ENCODE data around the gene RYR2.

Gene RYR2

DNA sequence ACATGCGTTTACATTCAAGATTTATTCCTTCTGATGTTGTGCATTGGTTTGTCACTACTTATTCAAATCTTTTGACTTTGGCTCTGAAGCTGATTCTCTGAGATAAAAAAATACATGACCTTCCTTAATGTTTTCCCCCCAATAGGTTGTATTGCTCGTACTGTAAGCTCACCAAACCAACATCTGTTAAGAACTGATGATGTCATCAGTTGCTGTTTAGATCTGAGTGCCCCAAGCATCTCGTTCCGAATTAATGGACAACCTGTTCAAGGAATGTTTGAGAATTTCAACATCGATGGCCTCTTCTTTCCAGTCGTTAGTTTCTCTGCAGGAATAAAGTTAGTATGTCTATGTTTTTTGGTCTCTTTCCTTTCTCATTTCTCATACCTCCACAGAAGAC lies 458.6 kb downstream of the RYR2 start:
- Histone ChIP-seq H3K9me3 (ENCODE audit: control insufficient read depth, insufficient read depth, low read length) (no peaks in the 10 kb centered on the region), H3K4me3 (ENCODE audit: low read length) (no peak overlapping the region), H3K27me3 (ENCODE audit: control insufficient read depth, insufficient read depth, low read length) (no peaks in the 10 kb centered on the region), H3K36me3 (ENCODE audit: control insufficient read depth, insufficient read depth, low read length) (no peaks in the 10 kb centered on the region), H3K4me1 (ENCODE audit: control insufficient read depth, insufficient read depth, low read length) (no peaks in the 10 kb centered on the region), H3K27ac (ENCODE audit: low read length) (no peak overlapping the region)
- no CpG with 5 or more reads among the region's 6 CpGs for WGBS (ENCODE audit: insufficient coverage, insufficient read length)
- no peak for DNase-seq (ENCODE audit: low read depth, low spot score)

DNA sequence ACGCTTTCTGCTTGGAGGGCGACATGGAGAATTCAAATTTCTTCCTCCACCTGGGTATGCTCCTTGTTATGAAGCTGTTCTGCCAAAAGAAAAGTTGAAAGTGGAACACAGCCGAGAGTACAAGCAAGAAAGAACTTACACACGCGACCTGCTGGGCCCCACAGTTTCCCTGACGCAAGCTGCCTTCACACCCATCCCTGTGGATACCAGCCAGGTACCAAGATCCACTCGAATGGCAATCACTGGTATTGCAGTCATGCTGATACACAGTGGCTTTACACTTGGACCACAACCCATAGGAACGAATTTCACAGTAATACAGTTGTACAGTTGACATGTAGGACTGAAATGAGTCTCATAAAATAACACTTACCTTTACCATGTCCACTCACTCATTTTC lies 461.3 kb downstream of the RYR2 start:
- Histone ChIP-seq H3K9me3 (ENCODE audit: control insufficient read depth, insufficient read depth, low read length) (no peaks in the 10 kb centered on the region), H3K27me3 (ENCODE audit: control insufficient read depth, insufficient read depth, low read length) (no peaks in the 10 kb centered on the region), H3K4me1 (ENCODE audit: control insufficient read depth, insufficient read depth, low read length) (no peaks in the 10 kb centered on the region), H3K4me3 (ENCODE audit: low read length) (no peak overlapping the region), H3K27ac (ENCODE audit: low read length) (no peak overlapping the region), H3K36me3 (ENCODE audit: control insufficient read depth, insufficient read depth, low read length) (no peaks in the 10 kb centered on the region; the same call in 1 of the 2 replicates)
- DNase-seq (ENCODE audit: low read depth, low spot score): no peak
- no CpG with 5 or more reads among the region's 8 CpGs for WGBS (ENCODE audit: insufficient coverage, insufficient read length)

DNA sequence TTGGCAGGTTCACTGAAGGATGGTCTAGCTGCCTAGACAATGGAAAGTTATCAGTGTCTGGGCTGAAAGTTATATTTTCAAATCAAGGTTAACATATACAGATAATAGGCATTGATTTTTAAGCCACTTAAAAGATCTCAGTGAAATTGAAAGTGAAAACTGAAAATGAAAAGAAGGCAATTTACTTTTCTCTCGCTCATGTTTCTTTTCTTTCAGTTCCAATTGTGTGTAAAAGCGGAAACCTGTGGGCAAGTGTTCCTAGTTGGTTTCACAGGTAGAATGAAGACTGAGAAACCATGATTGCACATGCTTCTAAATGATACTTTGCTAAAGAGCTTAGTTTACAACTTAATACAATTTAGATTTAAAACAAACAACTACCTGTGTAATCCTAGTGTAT lies 465.0 kb downstream of the RYR2 start:
- DNase-seq (ENCODE audit: low read depth, low spot score): no peak
- no CpG with 5 or more reads among the region's 2 CpGs for WGBS (ENCODE audit: insufficient coverage, insufficient read length)

DNA sequence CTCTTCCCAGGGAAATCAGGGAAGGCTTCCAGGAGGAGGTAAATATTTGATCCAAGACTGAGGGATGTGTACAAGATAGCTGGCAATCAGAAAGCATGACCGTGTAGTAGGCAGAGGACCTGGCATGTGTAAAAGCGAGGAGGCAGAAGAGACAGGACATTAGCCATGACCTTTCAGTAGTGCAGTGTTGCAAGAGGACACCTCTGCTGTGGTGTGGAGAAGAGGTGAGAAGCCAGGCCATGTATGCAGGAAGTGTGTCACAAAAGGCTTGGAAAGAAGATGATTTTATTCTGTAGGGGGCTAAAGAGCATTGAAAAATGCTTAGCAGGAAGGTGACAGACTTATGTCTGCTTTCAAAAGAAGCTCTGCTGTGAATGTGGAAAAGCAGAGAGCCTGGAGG lies 467.8 kb downstream of the RYR2 start:
- H3K36me3 ChIP-seq (ENCODE audit: control insufficient read depth, insufficient read depth, low read length): no peaks in the 10 kb centered on the region; the same call in 1 of the 2 replicates
- H3K4me1 ChIP-seq (ENCODE audit: control insufficient read depth, insufficient read depth, low read length): no peaks in the 10 kb centered on the region; the same call in 1 of the 2 replicates
- H3K27ac ChIP-seq (ENCODE audit: low read length): no peak overlapping the region
- H3K4me3 ChIP-seq (ENCODE audit: low read length): no peak overlapping the region
- no CpG with 5 or more reads among the region's 2 CpGs for WGBS (ENCODE audit: insufficient coverage, insufficient read length)
- DNase-seq (ENCODE audit: low read depth, low spot score): no peak
- H3K9me3 ChIP-seq (ENCODE audit: control insufficient read depth, insufficient read depth, low read length): no peaks in the 10 kb centered on the region
- H3K27me3 ChIP-seq (ENCODE audit: control insufficient read depth, insufficient read depth, low read length): no peaks in the 10 kb centered on the region

More for the DNA sequence above, 465.0 kb downstream of the RYR2 start:
- no peaks in the 10 kb centered on the region; the same call in 1 of the 2 replicates for H3K4me1 ChIP-seq (ENCODE audit: control insufficient read depth, insufficient read depth, low read length)
- no peaks in the 10 kb centered on the region; the same call in 1 of the 2 replicates for H3K36me3 ChIP-seq (ENCODE audit: control insufficient read depth, insufficient read depth, low read length)
- H3K27ac ChIP-seq (ENCODE audit: low read length): no peak overlapping the region
- no peaks in the 10 kb centered on the region for H3K27me3 ChIP-seq (ENCODE audit: control insufficient read depth, insufficient read depth, low read length)
- H3K9me3 ChIP-seq (ENCODE audit: control insufficient read depth, insufficient read depth, low read length): no peaks in the 10 kb centered on the region
- no peak overlapping the region for H3K4me3 ChIP-seq (ENCODE audit: low read length)

DNA sequence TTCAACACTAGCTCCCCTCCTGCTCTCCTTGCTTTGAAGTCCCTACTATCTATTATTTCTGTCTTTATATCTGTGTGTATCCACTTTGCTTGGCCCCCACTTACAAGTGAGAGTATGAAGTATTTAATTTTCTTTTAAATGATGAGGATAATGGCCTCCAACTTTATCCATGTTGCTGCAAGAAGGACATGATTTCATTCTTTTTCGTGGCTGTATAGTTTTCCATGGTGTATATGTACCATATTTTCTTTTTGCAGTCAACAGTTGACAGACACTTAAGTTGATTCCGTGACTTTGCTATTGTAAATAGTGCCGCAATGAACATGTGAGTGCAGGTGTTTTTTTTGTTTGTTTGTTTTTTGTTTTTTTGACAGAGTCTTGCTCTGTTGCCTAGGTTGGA lies 483.1 kb downstream of the RYR2 start:
- WGBS (ENCODE audit: insufficient coverage, insufficient read length): no CpG with 5 or more reads among the region's 3 CpGs
- no peaks in the 10 kb centered on the region for H3K4me1 ChIP-seq (ENCODE audit: control insufficient read depth, insufficient read depth, low read length)
- no peak for DNase-seq (ENCODE audit: low read depth, low spot score)

DNA sequence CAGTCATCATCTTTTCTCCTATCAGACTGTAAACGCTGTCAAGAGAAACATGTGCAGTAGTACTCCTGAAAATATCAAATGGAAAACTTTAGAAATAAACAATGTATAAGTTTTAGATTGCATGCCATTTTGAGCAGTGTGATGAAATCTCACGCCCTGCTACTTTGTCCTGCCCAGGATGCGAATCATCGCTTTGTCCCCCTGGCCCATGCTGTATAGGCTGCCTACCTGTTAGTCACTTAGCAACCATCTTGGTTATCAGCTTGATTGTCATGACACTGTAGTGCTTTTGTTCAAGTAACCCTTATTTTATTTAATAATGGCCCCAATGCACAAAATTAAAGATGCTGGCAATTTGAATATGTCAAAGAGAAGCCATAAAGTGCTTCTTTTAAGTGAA lies 485.8 kb downstream of the RYR2 start:
- Histone ChIP-seq H3K36me3 (ENCODE audit: control insufficient read depth, insufficient read depth, low read length) (no peaks in the 10 kb centered on the region), H3K27ac (ENCODE audit: low read length) (no peak overlapping the region), H3K4me3 (ENCODE audit: low read length) (no peak overlapping the region), H3K4me1 (ENCODE audit: control insufficient read depth, insufficient read depth, low read length) (no peaks in the 10 kb centered on the region), H3K9me3 (ENCODE audit: control insufficient read depth, insufficient read depth, low read length) (no peaks in the 10 kb centered on the region), H3K27me3 (ENCODE audit: control insufficient read depth, insufficient read depth, low read length) (no peaks in the 10 kb centered on the region)
- no peak for DNase-seq (ENCODE audit: low read depth, low spot score)
- WGBS (ENCODE audit: insufficient coverage, insufficient read length): no CpG with 5 or more reads among the region's 4 CpGs

More for the DNA sequence above, 483.1 kb downstream of the RYR2 start:
- no peaks in the 10 kb centered on the region for H3K36me3 ChIP-seq (ENCODE audit: control insufficient read depth, insufficient read depth, low read length)
- H3K9me3 ChIP-seq (ENCODE audit: control insufficient read depth, insufficient read depth, low read length): no peaks in the 10 kb centered on the region
- H3K27me3 ChIP-seq (ENCODE audit: control insufficient read depth, insufficient read depth, low read length): no peaks in the 10 kb centered on the region
- H3K4me3 ChIP-seq (ENCODE audit: low read length): no peak overlapping the region
- H3K27ac ChIP-seq (ENCODE audit: low read length): no peak overlapping the region

DNA sequence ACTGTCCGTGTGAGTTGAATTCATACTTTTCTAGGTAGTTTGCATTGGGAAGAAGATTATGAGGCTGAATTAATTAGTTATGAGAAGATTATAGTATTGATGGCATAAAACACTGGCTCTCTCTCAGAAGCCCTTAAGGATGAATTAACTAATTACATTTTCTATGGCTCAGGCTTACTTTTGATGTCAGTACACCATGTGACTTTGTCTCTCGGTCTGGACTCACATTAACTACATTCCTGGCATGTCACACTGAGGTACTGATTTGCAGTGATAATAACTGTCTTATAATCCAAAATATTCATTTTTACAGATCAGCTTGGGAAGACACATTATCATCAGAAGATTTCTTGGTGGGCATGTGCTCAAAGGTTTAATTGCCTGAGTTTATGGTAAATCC lies 486.6 kb downstream of the RYR2 start:
- H3K27ac ChIP-seq (ENCODE audit: low read length): no peak overlapping the region
- no CpG with 5 or more reads among the region's 2 CpGs for WGBS (ENCODE audit: insufficient coverage, insufficient read length)

DNA sequence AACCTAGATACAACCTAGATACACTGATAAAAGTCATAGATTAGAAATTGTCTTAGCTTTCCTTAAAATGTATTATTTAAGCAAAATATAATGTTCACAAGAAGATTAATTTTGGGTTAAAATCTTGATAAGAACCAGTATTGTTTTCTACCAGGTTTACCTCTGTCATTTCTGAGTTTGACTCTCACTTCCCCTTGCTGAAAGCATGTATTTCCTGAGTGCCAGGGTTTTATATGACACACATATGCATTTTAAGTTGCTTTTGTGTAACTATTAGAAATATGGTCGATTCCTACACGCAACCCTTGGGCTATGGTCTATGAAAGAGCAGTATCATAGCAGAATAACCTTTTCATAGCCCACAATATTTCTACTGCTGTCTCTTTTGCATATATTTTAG lies 497.1 kb downstream of the RYR2 start:
- no CpG with 5 or more reads among the region's 2 CpGs for WGBS (ENCODE audit: insufficient coverage, insufficient read length)
- no peaks in the 10 kb centered on the region for H3K9me3 ChIP-seq (ENCODE audit: control insufficient read depth, insufficient read depth, low read length)
- no peaks in the 10 kb centered on the region for H3K27me3 ChIP-seq (ENCODE audit: control insufficient read depth, insufficient read depth, low read length)
- H3K4me3 ChIP-seq (ENCODE audit: low read length): no peak overlapping the region
- H3K27ac ChIP-seq (ENCODE audit: low read length): no peak overlapping the region
- no peaks in the 10 kb centered on the region; the same call in 1 of the 2 replicates for H3K4me1 ChIP-seq (ENCODE audit: control insufficient read depth, insufficient read depth, low read length)
- DNase-seq (ENCODE audit: low read depth, low spot score): no peak
- H3K36me3 ChIP-seq (ENCODE audit: control insufficient read depth, insufficient read depth, low read length): no peaks in the 10 kb centered on the region

More for the DNA sequence above, 486.6 kb downstream of the RYR2 start:
- DNase-seq (ENCODE audit: low read depth, low spot score): no peak
- Histone ChIP-seq H3K4me3 (ENCODE audit: low read length) (no peak overlapping the region), H3K27me3 (ENCODE audit: control insufficient read depth, insufficient read depth, low read length) (no peaks in the 10 kb centered on the region), H3K4me1 (ENCODE audit: control insufficient read depth, insufficient read depth, low read length) (no peaks in the 10 kb centered on the region), H3K9me3 (ENCODE audit: control insufficient read depth, insufficient read depth, low read length) (no peaks in the 10 kb centered on the region), H3K36me3 (ENCODE audit: control insufficient read depth, insufficient read depth, low read length) (no peaks in the 10 kb centered on the region)

DNA sequence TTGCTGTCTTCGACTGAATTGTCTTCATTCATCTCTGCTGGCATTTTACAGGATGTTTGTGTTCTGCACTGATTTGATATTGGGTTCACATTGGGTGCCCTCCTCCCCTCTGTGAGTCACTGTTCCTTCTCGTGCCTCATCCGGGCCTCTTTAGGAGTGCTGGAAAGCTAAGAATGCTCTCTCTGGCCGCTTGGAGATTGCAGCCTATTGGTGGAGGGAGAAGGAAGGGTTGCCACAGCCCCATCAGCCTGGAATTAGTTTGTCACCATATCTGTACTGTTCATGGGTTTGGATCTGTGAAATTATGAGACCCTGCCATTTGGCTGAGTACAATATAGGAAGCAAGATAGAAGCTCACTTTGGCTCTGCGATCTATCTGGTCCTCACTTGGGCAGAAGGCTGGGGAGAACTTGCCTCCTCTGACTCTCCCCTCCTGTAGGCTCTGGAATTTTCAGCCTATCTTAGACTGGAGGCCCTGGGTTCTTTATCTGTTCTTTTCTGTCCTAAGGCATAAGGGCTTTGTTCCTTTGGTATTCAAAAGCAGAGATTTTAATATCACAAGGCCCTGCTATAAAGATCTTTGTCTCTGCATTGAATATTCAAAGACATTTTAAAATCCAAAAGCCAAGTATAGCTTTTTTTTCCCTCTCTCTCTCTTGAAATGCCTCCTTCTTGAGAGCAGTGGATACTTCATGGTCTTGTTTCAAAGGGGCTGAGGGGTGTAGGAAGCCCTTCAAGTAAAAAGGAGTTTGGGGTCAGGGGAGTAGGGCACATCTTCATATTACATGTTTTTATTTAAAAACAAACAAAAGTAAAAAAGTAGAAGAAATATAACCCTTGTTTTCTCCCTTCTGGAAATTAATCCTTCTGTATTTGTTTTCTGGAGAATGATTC lies 500.8 kb downstream of the RYR2 start:
- Histone ChIP-seq H3K4me1 (ENCODE audit: control insufficient read depth, insufficient read depth, low read length) (no peaks in the 10 kb centered on the region; the same call in 1 of the 2 replicates), H3K27ac (ENCODE audit: low read length) (no peak overlapping the region), H3K27me3 (ENCODE audit: control insufficient read depth, insufficient read depth, low read length) (no peaks in the 10 kb centered on the region), H3K36me3 (ENCODE audit: control insufficient read depth, insufficient read depth, low read length) (no peaks in the 10 kb centered on the region), H3K9me3 (ENCODE audit: control insufficient read depth, insufficient read depth, low read length) (no peaks in the 10 kb centered on the region), H3K4me3 (ENCODE audit: low read length) (no peak overlapping the region)
- DNase-seq (ENCODE audit: low read depth, low spot score): no peak
- no CpG with 5 or more reads among the region's 5 CpGs for WGBS (ENCODE audit: insufficient coverage, insufficient read length)

DNA sequence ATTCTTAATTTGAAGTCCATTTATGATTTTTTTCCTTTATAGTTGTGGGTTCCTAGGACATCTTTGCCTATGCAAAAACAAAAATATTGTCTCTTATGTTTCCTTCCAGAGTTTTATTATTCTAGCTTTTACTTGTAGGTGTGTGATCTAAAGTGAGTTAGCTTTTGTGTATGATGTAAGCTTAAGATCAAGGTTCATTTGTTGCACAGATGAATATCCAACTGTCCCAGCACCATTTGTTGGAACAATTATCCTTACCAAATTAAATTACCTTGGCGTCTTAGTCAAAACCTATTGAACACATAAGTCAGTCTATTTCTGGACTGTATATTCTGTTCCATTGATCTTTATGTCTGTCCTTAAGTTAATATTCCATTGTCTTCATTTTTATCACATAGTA lies 511.1 kb downstream of the RYR2 start:
- WGBS (ENCODE audit: insufficient coverage, insufficient read length): no CpG with 5 or more reads among the region's 1 CpG

DNA sequence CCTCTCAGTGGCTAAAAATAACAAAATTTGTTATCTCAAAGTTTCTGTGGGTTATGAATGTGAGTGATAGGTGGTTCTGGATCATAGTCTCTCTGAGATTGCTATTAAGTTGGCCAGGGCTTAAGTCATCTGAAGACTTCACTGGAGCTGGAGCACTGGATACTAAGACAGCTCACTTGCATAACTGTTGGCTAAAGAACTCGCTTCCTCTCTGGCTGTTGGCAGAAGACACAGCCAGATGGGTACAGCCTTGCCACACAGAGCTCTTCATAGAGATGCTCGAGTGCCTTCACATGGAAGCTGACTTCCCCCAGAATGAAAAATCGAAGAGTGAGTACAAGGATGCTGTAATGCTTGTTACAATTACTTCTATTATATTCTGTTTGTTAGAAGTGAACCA lies 514.9 kb downstream of the RYR2 start:
- Histone ChIP-seq H3K27me3 (ENCODE audit: control insufficient read depth, insufficient read depth, low read length) (no peaks in the 10 kb centered on the region), H3K27ac (ENCODE audit: low read length) (no peak overlapping the region), H3K4me3 (ENCODE audit: low read length) (no peak overlapping the region), H3K36me3 (ENCODE audit: control insufficient read depth, insufficient read depth, low read length) (no peaks in the 10 kb centered on the region), H3K9me3 (ENCODE audit: control insufficient read depth, insufficient read depth, low read length) (no peaks in the 10 kb centered on the region), H3K4me1 (ENCODE audit: control insufficient read depth, insufficient read depth, low read length) (no peaks in the 10 kb centered on the region)
- DNase-seq (ENCODE audit: low read depth, low spot score): no peak
- no CpG with 5 or more reads among the region's 3 CpGs for WGBS (ENCODE audit: insufficient coverage, insufficient read length)

More for the DNA sequence above, 511.1 kb downstream of the RYR2 start:
- Histone ChIP-seq H3K27me3 (ENCODE audit: control insufficient read depth, insufficient read depth, low read length) (no peaks in the 10 kb centered on the region), H3K4me1 (ENCODE audit: control insufficient read depth, insufficient read depth, low read length) (no peaks in the 10 kb centered on the region), H3K36me3 (ENCODE audit: control insufficient read depth, insufficient read depth, low read length) (no peaks in the 10 kb centered on the region), H3K9me3 (ENCODE audit: control insufficient read depth, insufficient read depth, low read length) (no peaks in the 10 kb centered on the region), H3K4me3 (ENCODE audit: low read length) (no peak overlapping the region), H3K27ac (ENCODE audit: low read length) (no peak overlapping the region)
- no peak for DNase-seq (ENCODE audit: low read depth, low spot score)

All from iPS DF 6.9 (cell line).